GM18526 (cell line): ENCODE measurements around the gene TNS2.

Experiments
- POLR2A ChIP-seq: IDR thresholded peaks from 3 replicates; pipeline ENCODE4 v1.6.1; 2011; ENCODE audit not compliant: insufficient read length; ENCODE audit errors: extremely low read depth

The TNS2 gene

GRCh38 chr12:53034459-53034858, 15.4 kb upstream of the TNS2 start:
- no peak for TF ChIP-seq POLR2A

GRCh38 chr12:53036802-53037201, 13.1 kb upstream of the TNS2 start:
- TF ChIP-seq POLR2A = no peak

DNA sequence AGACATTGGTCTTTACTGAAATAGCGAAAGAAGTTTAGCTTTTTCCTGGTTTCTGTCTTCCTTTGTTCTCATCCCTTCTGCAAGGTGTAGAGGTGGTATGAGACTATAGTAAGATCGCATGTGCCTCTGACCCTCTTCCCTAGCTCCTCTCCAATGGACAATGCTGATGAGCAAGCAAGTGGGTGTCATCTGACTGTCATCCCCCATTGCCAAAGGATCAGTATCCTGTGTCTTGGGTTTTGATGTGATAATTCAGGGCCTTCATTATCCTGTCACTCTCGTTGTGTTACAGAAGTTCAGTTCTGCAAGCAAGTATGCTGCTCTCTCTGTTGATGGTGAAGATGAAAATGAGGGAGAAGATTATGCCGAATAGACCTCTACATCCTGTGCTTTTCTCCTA, 10.0 kb upstream of the TNS2 start:
- no peak for TF ChIP-seq POLR2A

- TF ChIP-seq POLR2A = no peak
Observed at GRCh38 chr12:53042607-53043454, 7.0 kb upstream of the TNS2 start.

GRCh38 chr12:53044052-53044581, 5.7 kb upstream of the TNS2 start:
- no peak for TF ChIP-seq POLR2A

GRCh38 chr12:53044896-53045695, 4.8 kb upstream of the TNS2 start:
- no peak for TF ChIP-seq POLR2A

DNA sequence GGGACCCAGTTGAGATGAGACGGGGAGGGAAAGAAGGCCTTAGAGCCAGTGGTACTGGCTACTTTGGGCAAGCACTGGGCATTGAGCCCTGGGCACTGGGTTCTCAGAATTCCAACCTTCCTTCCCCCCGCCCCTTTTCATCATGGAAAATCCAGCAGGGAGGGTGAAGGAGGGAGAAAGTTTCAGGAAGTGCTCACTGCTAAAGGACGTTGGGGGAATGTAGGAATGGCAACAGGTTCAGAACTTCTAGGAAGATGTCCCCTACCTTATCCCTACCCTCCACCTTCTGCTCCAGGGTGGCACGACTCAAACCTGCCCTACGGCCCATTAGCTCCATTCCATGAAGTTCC, 4.2 kb upstream of the TNS2 start:
- TF ChIP-seq POLR2A = no peak

DNA sequence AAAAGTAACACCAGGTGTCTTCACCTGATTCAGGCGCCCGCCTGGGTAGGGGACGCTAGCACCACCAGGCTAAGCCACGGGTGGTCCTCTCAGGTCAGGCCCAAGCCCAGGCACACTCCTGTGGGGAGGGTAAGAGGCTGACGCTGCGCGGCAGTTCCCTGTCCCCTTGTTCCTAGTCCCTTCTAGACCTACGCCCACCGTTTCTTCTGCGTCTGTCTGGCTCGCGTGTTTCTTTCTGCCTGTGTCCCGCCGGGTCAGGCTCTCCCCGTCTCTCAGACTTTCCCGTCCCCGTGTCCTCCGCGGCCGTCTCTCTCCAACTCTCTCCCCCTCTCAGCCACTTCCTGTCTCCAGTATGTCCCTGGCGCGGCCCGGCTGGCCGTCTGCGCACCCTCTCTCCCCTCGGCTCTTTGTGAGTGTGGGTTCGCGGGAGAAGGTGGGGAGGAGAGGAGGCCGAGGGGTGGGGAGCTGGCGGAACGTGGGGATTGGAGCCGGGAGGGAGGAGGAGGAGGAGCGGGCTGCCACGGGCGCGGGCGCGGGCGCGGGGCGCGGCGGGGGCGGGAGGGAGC, 3.1 kb upstream of the TNS2 start:
- no peak for TF ChIP-seq POLR2A

DNA sequence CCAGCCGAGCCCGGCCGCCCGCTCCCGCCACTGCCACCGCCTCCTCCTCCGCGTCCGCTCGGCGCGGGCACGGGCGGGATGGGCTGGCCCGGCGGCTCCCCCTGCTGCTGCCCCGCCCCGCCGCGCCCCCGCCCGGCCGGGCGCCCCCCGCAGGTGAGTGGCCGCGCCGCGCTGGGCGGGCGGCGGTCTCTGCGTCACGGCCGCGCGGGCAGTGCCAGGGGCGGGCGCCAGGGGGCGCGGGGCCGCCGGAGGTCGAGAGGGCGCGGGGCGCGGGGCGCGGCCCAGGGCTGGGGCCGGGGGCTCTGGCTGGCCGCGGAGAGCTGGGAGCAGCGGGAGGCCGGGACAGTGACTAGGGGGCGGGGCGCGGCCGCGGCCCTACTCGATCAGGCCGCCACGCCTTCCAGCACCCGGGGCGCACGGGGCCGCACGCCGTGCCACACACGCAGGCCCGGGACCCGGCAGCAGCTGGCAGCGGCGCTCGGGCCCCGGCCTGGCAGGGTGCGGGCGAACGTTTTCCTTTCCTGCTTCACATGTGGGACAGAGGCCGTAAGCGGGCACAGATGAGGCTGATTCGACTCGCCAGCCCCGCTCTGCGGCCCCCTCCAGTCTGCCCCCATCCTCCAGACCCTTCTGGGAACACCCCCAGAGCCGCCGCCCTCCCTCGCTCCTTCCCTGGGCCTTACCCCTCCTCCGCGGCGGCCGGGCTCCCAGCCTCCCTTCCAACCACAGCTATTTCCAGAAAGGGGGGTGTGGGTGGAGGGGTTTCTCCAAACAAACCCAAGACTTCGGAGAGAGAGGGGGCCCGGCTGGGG, 2.4 kb upstream of the TNS2 start:
- no peak for TF ChIP-seq POLR2A

- no peak for TF ChIP-seq POLR2A
Observed at GRCh38 chr12:53048033-53048779, 1.7 kb upstream of the TNS2 start.

DNA sequence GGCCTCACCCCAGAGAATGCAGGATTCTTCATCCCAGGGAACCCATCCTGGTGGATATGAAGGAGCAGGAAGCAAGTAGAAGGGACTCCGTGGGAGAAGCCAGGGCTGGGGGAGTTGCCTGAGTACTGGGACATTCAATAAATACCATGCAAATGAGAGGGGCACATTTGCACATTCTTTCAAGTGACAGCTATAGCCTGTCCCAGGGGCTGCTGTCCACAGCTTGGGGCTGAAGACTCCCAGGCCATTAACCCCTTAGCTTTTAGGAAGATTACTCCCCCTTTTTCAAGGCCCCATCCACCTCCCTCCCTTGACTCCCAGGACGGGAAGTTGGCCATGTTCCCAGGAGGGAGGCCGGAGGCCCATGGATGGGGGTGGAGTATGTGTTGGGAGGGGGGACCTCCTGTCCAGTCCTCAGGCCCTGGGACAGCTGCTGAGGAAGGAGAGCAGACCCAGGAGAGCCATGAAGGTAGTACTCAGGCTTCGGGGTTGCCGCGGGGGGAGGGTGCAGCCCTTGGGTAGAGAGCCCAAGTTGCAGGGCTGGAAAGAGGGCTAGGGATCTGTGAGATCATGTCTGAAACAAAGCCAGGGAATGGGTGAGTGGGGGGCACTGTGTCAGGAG, 974 bp upstream of the TNS2 start:
- no peak for TF ChIP-seq POLR2A

DNA sequence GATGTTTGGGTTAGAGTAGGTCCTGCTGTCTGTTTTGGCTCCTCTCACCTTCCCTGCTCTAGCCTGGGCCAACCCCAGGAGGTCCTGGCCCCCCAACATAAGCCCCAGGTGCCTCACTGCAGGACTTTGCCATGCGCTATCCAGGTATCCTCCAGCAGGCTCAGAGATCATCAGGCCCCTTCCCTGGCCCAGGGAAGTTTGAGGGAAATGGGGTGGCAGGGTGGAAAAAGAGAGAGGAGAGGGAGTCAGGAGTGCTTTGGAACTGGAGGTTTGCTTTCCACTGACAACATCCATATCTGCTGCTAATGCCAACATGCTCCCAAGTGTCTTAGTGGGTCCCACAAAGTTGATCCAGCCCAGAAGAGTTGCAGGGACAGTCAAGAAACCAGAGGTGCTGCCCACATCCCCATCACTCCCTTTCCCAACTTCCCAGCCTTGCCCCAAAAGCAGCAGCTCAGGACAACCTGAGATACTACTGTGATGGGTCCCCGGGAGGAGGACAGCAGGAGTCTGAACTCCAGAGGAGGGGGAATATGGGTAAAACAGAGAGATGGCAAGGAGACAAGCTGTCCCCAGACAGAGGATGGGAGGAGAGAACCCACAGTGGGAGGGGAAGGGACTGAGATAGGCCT, 677 bp downstream of the TNS2 start:
- no peak for TF ChIP-seq POLR2A

DNA sequence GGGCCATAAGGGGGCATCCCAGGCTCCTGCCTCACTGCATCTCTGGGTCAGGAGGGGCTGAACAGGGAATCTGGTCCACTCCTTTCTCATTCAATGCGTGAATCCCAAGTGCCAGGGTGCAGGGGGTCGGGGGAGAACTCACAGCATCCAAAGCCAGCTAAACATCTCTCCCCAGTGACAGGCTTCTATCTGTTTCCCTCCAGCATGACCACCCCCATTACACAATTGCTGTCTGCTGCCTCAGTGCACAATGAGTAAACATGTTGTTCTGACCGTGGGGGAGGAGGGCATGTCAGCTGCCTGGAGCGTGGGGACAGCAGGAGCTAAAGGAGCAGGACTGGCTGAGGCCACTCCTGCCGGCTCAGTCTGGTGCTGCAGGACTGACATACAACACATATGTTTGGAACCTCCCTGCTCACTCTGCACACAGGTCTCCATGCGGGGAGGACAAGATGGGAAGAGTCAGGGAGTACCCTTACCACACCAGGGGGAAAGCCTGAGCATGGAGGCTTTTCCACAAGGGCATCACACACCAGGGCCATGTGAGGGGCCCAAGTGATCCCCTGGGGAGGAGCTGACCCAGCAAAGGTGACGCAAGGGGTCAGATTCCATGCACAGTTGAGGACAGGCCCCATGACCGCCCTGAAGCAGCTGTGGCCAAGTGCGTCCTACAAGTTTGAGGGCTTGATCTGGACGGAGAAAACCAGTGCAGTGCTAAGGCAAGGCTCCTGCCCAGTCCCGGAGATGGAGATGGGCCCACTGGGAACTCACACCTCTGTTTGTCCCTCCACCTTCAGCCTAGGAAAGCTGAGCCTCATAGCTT, 1.4 kb downstream of the TNS2 start:
- no peak for TF ChIP-seq POLR2A

GRCh38 chr12:53051881-53052412, 2.1 kb downstream of the TNS2 start:
- TF ChIP-seq POLR2A = no peak
